NCI-H510A (cell line): ENCODE results near the gene IRAK1.

Source experiments
- DNase-seq: peaks from one replicate; lab custom pipeline; 2025; lab: John Stamatoyannopoulos, UW

The IRAK1 gene

GRCh38 chrX:154019633-154020528 is at the start of gene IRAK1:
Gene IRAK1, minus strand, starts transcription at chrX:154019902. Its CDS starts 90 bp downstream, at chrX:154019812.
- DNase-seq, result peak; percentile 24

- no peak for DNase-seq
Observed at GRCh38 chrX:154068560-154068959, 48.9 kb upstream of the IRAK1 start.

- DNase-seq, result no peak
Observed at GRCh38 chrX:154064637-154065435, 45.1 kb upstream of the IRAK1 start.

GRCh38 chrX:154063234-154063633 is 43.5 kb upstream of the IRAK1 start:
- DNase-seq, result no peak

- no peak for DNase-seq
Observed at GRCh38 chrX:154061801-154062200, 42.1 kb upstream of the IRAK1 start.

- DNase-seq, result no peak
Observed at GRCh38 chrX:154059729-154060245, 40.1 kb upstream of the IRAK1 start.

- DNase-seq, result no peak
Observed at GRCh38 chrX:154059231-154059630, 39.5 kb upstream of the IRAK1 start.

GRCh38 chrX:154058214-154058997 is 38.7 kb upstream of the IRAK1 start:
- no peak for DNase-seq

GRCh38 chrX:154057791-154058190 is 38.1 kb upstream of the IRAK1 start:
- DNase-seq, result no peak

GRCh38 chrX:154056770-154057241 is 37.1 kb upstream of the IRAK1 start:
- DNase-seq, result peak; percentile 47

- DNase-seq, result no peak
Observed at GRCh38 chrX:154051201-154051810, 31.6 kb upstream of the IRAK1 start.

GRCh38 chrX:154050113-154050495 is 30.4 kb upstream of the IRAK1 start:
- no peak for DNase-seq

- no peak for DNase-seq
Observed at GRCh38 chrX:154049209-154050112, 29.8 kb upstream of the IRAK1 start.

- no peak for DNase-seq
Observed at GRCh38 chrX:154048398-154048797, 28.7 kb upstream of the IRAK1 start.

- no peak for DNase-seq
Observed at GRCh38 chrX:154046940-154047610, 27.4 kb upstream of the IRAK1 start.

- no peak for DNase-seq
Observed at GRCh38 chrX:154046031-154046781, 26.5 kb upstream of the IRAK1 start.

GRCh38 chrX:154044091-154044490 is 24.4 kb upstream of the IRAK1 start:
- DNase-seq, result no peak

- no peak for DNase-seq
Observed at GRCh38 chrX:154043003-154043763, 23.5 kb upstream of the IRAK1 start.
